HG03354 (cell line): ENCODE measurements around the gene TACR1.
"Not testable (repeated sequence)": the region's sequence is repeated elsewhere in the genome, so short reads cannot be mapped to it uniquely, and the experiment has no call there.

ENCODE experiments used
- ATAC-seq: cut with Tn5 transposase; IDR thresholded peaks from one replicate; pipeline ENCODE4 v1.9.1; 2021; ENCODE audit warnings: mild to moderate bottlenecking; ENCODE audit not compliant: unreplicated experiment, poor library complexity, severe bottlenecking

Gene TACR1

GRCh38 chr2:75195076-75195691, 4.1 kb downstream of the TACR1 start:
- no peak for ATAC-seq

- ATAC-seq: no peak
Observed at GRCh38 chr2:75194184-75194868, 5.0 kb downstream of the TACR1 start.

- ATAC-seq: no peak
Observed at GRCh38 chr2:75192496-75192895, 6.8 kb downstream of the TACR1 start.

- ATAC-seq: no peak
Observed at GRCh38 chr2:75190271-75190990, 8.9 kb downstream of the TACR1 start.

- no peak for ATAC-seq
Observed at GRCh38 chr2:75186821-75187220, 12.5 kb downstream of the TACR1 start.

GRCh38 chr2:75182606-75183005, 16.7 kb downstream of the TACR1 start:
- ATAC-seq: no peak

GRCh38 chr2:75180476-75180875, 18.8 kb downstream of the TACR1 start:
- ATAC-seq: no peak

GRCh38 chr2:75177427-75177826, 21.9 kb downstream of the TACR1 start:
- no peak for ATAC-seq

- ATAC-seq: no peak
Observed at GRCh38 chr2:75175456-75175855, 23.9 kb downstream of the TACR1 start.

- ATAC-seq: no peak
Observed at GRCh38 chr2:75174981-75175380, 24.3 kb downstream of the TACR1 start.

- ATAC-seq: no peak
Observed at GRCh38 chr2:75174519-75174918, 24.8 kb downstream of the TACR1 start.

- ATAC-seq: no peak
Observed at GRCh38 chr2:75173740-75174139, 25.6 kb downstream of the TACR1 start.

- ATAC-seq: not testable (repeated sequence)
Observed at GRCh38 chr2:75171423-75171822, 27.9 kb downstream of the TACR1 start.

- ATAC-seq: no peak
Observed at GRCh38 chr2:75170889-75171288, 28.4 kb downstream of the TACR1 start.

- no peak for ATAC-seq
Observed at GRCh38 chr2:75168186-75168585, 31.1 kb downstream of the TACR1 start.

GRCh38 chr2:75166491-75166890, 32.8 kb downstream of the TACR1 start:
- ATAC-seq: no peak

- no peak for ATAC-seq
Observed at GRCh38 chr2:75162897-75163296, 36.4 kb downstream of the TACR1 start.

- no peak for ATAC-seq
Observed at GRCh38 chr2:75162259-75162658, 37.1 kb downstream of the TACR1 start.

GRCh38 chr2:75157435-75157834, 41.9 kb downstream of the TACR1 start:
- ATAC-seq: no peak

GRCh38 chr2:75155115-75155514, 44.2 kb downstream of the TACR1 start:
- no peak for ATAC-seq

GRCh38 chr2:75153221-75153620, 46.1 kb downstream of the TACR1 start:
- no peak for ATAC-seq
